ENCODE measurements around the gene KANSL1. TPM values are rescaled to one million over a fixed set of nuclear protein-coding genes. Genes with fewer than 3 reads are reported as not detected.

Gene KANSL1
- polyA plus RNA-seq, 3 donors, result 3.1 to 31.9 (median 4.6) TPM

DNA sequence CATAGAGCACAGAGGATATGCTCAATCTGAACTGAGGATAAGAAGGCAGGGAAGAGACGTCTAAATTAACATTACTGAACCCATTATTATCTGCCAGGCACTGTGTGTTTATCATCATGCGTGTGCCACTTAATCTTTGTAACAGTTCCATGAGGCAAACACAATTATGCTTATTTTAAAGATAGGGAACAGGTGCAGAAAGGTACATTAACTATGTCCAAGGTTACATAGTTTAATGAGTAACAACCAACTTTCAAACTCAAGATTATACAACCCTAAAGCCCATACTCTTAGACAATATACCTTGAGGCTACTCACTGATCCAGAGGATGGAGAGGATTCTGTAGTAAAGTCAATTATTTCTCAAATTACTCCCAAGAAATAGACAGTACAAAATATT, 151.0 kb downstream of the KANSL1 start:
- no CpG with 5 or more reads among the region's 2 CpGs for WGBS (ENCODE audit: insufficient coverage)
- Mint-ChIP-seq H3K4me1 (peaks cover 4% of the 10 kb centered on the region), H3K9me3 (no peaks in the 10 kb centered on the region), H3K4me3 (no peak overlapping the region), H3K27ac (no peak overlapping the region), H3K36me3 (peaks cover 83 to 91% of the 10 kb centered on the region in 2 donors), H3K27me3 (ENCODE audit: low read depth in 3 of 3) (no peaks in the 10 kb centered on the region)
- Histone ChIP-seq H3K36me3 (replicated peaks in 1 of 2; ENCODE audit: control insufficient read depth in 1 of 2, insufficient read depth in 2 of 2, low read length in 2 of 2) (peaks cover 79 to 100% of the 10 kb centered on the region in 2 donors), H3K4me2 (replicated peaks; ENCODE audit: extremely low read depth, low read length, poor library complexity, severe bottlenecking) (no peak overlapping the region), H3K27me3 (ENCODE audit: control insufficient read depth in 2 of 2, insufficient read depth in 2 of 2, low read length in 2 of 2) (no peaks in the 10 kb centered on the region), H3K9me3 (replicated peaks in 1 of 2; ENCODE audit: control insufficient read depth in 1 of 2, insufficient read depth in 1 of 2, low read length in 2 of 2) (no peaks in the 10 kb centered on the region), H4K20me1 (ENCODE audit: insufficient read depth, low read length) (peaks cover 33% of the 10 kb centered on the region), H3K9ac (ENCODE audit: insufficient read depth, low read length, poor library complexity, severe bottlenecking) (no peak overlapping the region), H3K79me2 (ENCODE audit: insufficient read depth, low read length) (peaks cover 3% of the 10 kb centered on the region), H3K4me1 (ENCODE audit: control insufficient read depth in 1 of 2, insufficient read depth in 2 of 2, low read length in 2 of 2) (no peaks in the 10 kb centered on the region), H2AFZ (ENCODE audit: insufficient read depth, low read depth, low read length, poor library complexity, severe bottlenecking) (no peak overlapping the region), H3K27ac (ENCODE audit: low read depth in 1 of 2, low read length in 2 of 2) (no peak overlapping the region), H3K4me3 (replicated peaks in 1 of 3; ENCODE audit: low read depth in 2 of 3, low read length in 3 of 3) (no peak overlapping the region)
- DNase-seq, result no peak
- TF ChIP-seq, protein P1, sequence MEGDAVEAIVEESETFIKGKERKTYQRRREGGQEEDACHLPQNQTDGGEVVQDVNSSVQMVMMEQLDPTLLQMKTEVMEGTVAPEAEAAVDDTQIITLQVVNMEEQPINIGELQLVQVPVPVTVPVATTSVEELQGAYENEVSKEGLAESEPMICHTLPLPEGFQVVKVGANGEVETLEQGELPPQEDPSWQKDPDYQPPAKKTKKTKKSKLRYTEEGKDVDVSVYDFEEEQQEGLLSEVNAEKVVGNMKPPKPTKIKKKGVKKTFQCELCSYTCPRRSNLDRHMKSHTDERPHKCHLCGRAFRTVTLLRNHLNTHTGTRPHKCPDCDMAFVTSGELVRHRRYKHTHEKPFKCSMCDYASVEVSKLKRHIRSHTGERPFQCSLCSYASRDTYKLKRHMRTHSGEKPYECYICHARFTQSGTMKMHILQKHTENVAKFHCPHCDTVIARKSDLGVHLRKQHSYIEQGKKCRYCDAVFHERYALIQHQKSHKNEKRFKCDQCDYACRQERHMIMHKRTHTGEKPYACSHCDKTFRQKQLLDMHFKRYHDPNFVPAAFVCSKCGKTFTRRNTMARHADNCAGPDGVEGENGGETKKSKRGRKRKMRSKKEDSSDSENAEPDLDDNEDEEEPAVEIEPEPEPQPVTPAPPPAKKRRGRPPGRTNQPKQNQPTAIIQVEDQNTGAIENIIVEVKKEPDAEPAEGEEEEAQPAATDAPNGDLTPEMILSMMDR (IDR thresholded peaks at IDR 0.05), result no peak
- intact Hi-C loops (cut with micrococcal nuclease), result no loop called here

DNA sequence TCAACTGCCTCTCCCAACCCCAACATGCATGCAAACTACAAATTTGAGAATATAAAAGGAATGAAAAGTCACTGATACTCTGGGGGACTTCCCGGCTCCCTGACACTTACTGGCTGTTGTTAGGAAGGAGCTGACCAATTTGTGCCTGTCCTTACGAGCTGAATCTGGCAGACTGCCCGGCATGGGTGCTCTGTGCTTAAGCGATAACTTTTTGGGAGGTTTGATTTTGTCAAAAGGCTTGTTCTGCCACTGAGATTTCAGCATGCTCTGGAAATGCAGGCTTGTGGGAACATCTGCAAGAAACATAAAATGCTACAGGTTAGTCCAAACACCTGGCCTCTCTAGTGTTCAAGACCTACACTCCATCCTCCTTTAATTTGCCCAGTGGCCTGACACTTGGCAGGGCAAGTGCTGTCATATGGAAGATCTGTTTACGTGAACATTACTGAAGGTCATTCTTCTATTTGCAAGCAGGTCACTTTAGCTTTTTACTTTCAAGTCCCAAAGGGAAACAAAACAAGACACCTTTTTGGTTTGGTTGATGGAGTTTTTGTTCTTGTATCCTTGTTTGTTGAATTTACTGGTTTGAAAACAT, 153.5 kb downstream of the KANSL1 start:
- WGBS (ENCODE audit: insufficient coverage), result 97% methylated on average over 4 of the region's 5 CpGs
- Mint-ChIP-seq H3K4me3 (no peak overlapping the region), H3K9me3 (peaks cover 0 to 2% (median 0%) of the 10 kb centered on the region in 7 donors), H3K27ac (peak overlapping the region in 1 of 7 donors; percentile 42), H3K27me3 (ENCODE audit: low read depth in 3 of 3) (no peaks in the 10 kb centered on the region), H3K4me1 (peaks cover 4% of the 10 kb centered on the region), H3K36me3 (peaks cover 88 to 95% of the 10 kb centered on the region in 2 donors)
- TF ChIP-seq, protein P1 (IDR thresholded peaks at IDR 0.05), result no peak
- peaks cover 3% of the 10 kb centered on the region for H3K79me2 ChIP-seq (ENCODE audit: insufficient read depth, low read length)
- intact Hi-C loops (cut with micrococcal nuclease), result no loop called here
- no peaks in the 10 kb centered on the region for H3K27me3 ChIP-seq (ENCODE audit: control insufficient read depth in 2 of 2, insufficient read depth in 2 of 2, low read length in 2 of 2)
- no peak overlapping the region for H2AFZ ChIP-seq (ENCODE audit: insufficient read depth, low read depth, low read length, poor library complexity, severe bottlenecking)
- no peak overlapping the region for H3K27ac ChIP-seq (ENCODE audit: low read depth in 1 of 2, low read length in 2 of 2)
- H3K9ac ChIP-seq (ENCODE audit: insufficient read depth, low read length, poor library complexity, severe bottlenecking), result no peak overlapping the region
- H4K20me1 ChIP-seq (ENCODE audit: insufficient read depth, low read length), result peaks cover 16% of the 10 kb centered on the region
- peaks cover 86 to 100% of the 10 kb centered on the region in 2 donors for H3K36me3 ChIP-seq (replicated peaks in 1 of 2; ENCODE audit: control insufficient read depth in 1 of 2, insufficient read depth in 2 of 2, low read length in 2 of 2)
- H3K4me3 ChIP-seq (replicated peaks in 1 of 3; ENCODE audit: low read depth in 2 of 3, low read length in 3 of 3), result no peak overlapping the region
- H3K4me1 ChIP-seq (ENCODE audit: control insufficient read depth in 1 of 2, insufficient read depth in 2 of 2, low read length in 2 of 2), result no peaks in the 10 kb centered on the region
- no peak for DNase-seq
- H3K9me3 ChIP-seq (replicated peaks in 1 of 2; ENCODE audit: control insufficient read depth in 1 of 2, insufficient read depth in 1 of 2, low read length in 2 of 2), result no peaks in the 10 kb centered on the region
- H3K4me2 ChIP-seq (replicated peaks; ENCODE audit: extremely low read depth, low read length, poor library complexity, severe bottlenecking), result no peak overlapping the region

All from CD14-positive monocyte (primary cell).